ENCODE measurements around the gene PSORS1C2.

Gene PSORS1C2

DNA sequence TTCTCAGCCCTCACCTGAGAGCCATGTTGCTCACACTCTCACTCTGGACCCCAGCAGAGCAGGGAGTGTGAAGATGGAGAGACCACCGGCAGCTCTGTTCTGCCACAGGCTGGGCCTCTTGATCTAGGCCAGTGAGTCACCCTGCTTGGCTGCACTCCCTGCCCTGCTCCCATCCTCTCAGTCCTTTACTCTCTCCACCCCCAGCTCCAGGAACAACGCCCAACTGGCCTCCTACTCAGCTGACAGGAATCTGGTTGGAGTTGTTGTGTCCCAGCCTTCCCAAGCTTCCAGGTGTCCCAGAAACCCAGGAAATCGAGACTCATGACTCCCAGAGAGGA lies 24.4 kb downstream of the PSORS1C2 start, which contains the start of gene PSORS1C1:
Gene PSORS1C1, plus strand, starts transcription at position 260 of the 338 bp plus-strand sequence. CDS start 14,833 bp downstream, outside the sequence.
- Histone ChIP-seq H3K4me2 (ENCODE audit: low read length) (peak within 1 kb of the TSS; percentile 47), H3K27me3 (ENCODE audit: low read depth, low read length) (peaks cover 14% of the 10 kb centered on the region), H3K79me2 (ENCODE audit: low read length) (no peaks in the 10 kb centered on the region), H3K9ac (ENCODE audit: low read length) (no peak within 1 kb of the TSS; the same call in 1 of the 2 replicates), H3K36me3 (replicated peaks; ENCODE audit: low read depth, low read length) (no peaks in the 10 kb centered on the region), H2AFZ (ENCODE audit: low read depth, low read length) (peak within 1 kb of the TSS; percentile 82), H4K20me1 (ENCODE audit: insufficient read depth, low read length) (no peaks in the 10 kb centered on the region), H3K4me3 (ENCODE audit: low read length) (no peak within 1 kb of the TSS), H3K27ac (ENCODE audit: low read length) (no peak within 1 kb of the TSS), H3K9me3 (ENCODE audit: insufficient read depth, low read length) (no peaks in the 10 kb centered on the region), H3K4me1 (ENCODE audit: low read length) (peaks cover 23% of the 10 kb centered on the region)
- no peak for TF ChIP-seq EZH2phosphoT487 (IDR thresholded peaks at IDR 0.05; ENCODE audit: low read depth)
- TF ChIP-seq, protein P1, sequence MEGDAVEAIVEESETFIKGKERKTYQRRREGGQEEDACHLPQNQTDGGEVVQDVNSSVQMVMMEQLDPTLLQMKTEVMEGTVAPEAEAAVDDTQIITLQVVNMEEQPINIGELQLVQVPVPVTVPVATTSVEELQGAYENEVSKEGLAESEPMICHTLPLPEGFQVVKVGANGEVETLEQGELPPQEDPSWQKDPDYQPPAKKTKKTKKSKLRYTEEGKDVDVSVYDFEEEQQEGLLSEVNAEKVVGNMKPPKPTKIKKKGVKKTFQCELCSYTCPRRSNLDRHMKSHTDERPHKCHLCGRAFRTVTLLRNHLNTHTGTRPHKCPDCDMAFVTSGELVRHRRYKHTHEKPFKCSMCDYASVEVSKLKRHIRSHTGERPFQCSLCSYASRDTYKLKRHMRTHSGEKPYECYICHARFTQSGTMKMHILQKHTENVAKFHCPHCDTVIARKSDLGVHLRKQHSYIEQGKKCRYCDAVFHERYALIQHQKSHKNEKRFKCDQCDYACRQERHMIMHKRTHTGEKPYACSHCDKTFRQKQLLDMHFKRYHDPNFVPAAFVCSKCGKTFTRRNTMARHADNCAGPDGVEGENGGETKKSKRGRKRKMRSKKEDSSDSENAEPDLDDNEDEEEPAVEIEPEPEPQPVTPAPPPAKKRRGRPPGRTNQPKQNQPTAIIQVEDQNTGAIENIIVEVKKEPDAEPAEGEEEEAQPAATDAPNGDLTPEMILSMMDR (IDR thresholded peaks at IDR 0.05; ENCODE audit: low read depth, low read length), result no peak

DNA sequence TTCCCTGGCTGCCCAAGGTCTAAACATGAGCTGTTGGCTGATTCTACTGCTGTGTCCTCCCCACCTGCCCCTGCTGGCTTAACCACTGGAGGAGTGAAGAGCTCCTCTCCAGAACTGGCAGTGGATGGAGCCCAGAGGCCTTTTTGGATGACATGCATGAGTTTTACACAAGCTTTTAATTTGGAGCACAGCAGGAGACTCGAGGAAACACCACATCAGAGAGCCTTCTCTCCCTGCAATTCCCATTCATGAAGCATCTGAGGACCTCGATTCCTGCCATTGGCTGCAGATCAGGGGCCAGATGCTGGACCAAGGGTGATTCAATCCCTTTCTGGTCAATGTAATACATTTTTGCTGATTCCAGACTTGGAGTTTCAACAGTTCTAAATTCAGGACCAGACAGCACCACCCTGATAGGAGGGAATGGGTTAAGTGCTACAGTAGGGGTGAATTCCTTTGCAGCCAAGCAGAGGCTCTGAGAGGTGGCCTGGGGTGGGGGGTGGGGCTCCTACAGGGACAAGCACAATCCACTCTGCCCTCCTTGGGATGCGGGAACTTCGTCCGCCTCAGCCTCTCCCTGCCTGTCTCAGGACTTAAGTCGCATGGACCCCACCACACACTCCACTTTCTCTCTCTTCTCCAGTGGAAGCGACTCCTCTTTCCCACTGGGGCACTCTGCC lies 24.9 kb downstream of the PSORS1C2 start:
- H3K4me2 ChIP-seq (ENCODE audit: low read length), result no peak overlapping the region
- no peaks in the 10 kb centered on the region for H3K36me3 ChIP-seq (replicated peaks; ENCODE audit: low read depth, low read length)
- peaks cover 27% of the 10 kb centered on the region for H3K4me1 ChIP-seq (ENCODE audit: low read length)
- no peaks in the 10 kb centered on the region for H4K20me1 ChIP-seq (ENCODE audit: insufficient read depth, low read length)
- H3K9ac ChIP-seq (ENCODE audit: low read length), result no peak overlapping the region
- no peak overlapping the region for H3K4me3 ChIP-seq (ENCODE audit: low read length)
- H3K27ac ChIP-seq (ENCODE audit: low read length), result no peak overlapping the region
- TF ChIP-seq, protein P1 (IDR thresholded peaks at IDR 0.05; ENCODE audit: low read depth, low read length), result no peak
- TF ChIP-seq EZH2phosphoT487 (IDR thresholded peaks at IDR 0.05; ENCODE audit: low read depth), result no peak
- no peaks in the 10 kb centered on the region for H3K9me3 ChIP-seq (ENCODE audit: insufficient read depth, low read length)
- H2AFZ ChIP-seq (ENCODE audit: low read depth, low read length), result no peak overlapping the region
- H3K79me2 ChIP-seq (ENCODE audit: low read length), result no peaks in the 10 kb centered on the region
- peaks cover 17% of the 10 kb centered on the region for H3K27me3 ChIP-seq (ENCODE audit: low read depth, low read length)

DNA sequence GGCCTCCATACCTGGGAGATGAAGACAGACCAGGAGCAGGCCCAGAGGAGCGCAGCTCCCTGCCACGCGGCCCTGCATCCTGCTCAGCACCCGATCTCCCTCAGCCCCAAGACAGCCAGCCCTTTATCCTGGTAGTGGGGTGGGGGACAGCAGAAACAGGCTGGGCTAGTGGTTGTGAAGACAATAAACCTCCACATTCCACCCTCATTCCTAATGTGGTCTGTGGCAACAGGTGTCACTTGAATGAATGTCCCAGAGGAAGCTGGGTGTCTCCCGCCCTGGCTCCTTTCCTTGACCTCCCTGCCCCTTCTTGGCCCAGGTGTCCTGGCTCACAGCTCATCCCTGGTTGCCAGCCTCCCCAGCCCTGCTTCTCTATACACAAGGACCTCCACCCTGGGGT lies 26.4 kb downstream of the PSORS1C2 start, which contains the start of gene C6orf15:
Gene C6orf15, minus strand, starts transcription at position 98 of the 400 bp plus-strand sequence. Its CDS starts 20 bp downstream, at position 78.
- H3K36me3 ChIP-seq (replicated peaks; ENCODE audit: low read depth, low read length), result no peaks in the 10 kb centered on the region
- no peak within 1 kb of the TSS for H2AFZ ChIP-seq (ENCODE audit: low read depth, low read length)
- H3K4me1 ChIP-seq (ENCODE audit: low read length), result peaks cover 33% of the 10 kb centered on the region
- H3K27ac ChIP-seq (ENCODE audit: low read length), result no peak within 1 kb of the TSS
- H3K79me2 ChIP-seq (ENCODE audit: low read length), result no peaks in the 10 kb centered on the region
- H4K20me1 ChIP-seq (ENCODE audit: insufficient read depth, low read length), result no peaks in the 10 kb centered on the region
- H3K4me2 ChIP-seq (ENCODE audit: low read length), result no peak within 1 kb of the TSS
- no peaks in the 10 kb centered on the region for H3K9me3 ChIP-seq (ENCODE audit: insufficient read depth, low read length)
- no peak within 1 kb of the TSS for H3K9ac ChIP-seq (ENCODE audit: low read length)
- H3K27me3 ChIP-seq (ENCODE audit: low read depth, low read length), result peaks cover 17% of the 10 kb centered on the region
- no peak within 1 kb of the TSS for H3K4me3 ChIP-seq (ENCODE audit: low read length)
- no peak for TF ChIP-seq EZH2phosphoT487 (IDR thresholded peaks at IDR 0.05; ENCODE audit: low read depth)
- TF ChIP-seq, protein P1 (IDR thresholded peaks at IDR 0.05; ENCODE audit: low read depth, low read length), result no peak

DNA sequence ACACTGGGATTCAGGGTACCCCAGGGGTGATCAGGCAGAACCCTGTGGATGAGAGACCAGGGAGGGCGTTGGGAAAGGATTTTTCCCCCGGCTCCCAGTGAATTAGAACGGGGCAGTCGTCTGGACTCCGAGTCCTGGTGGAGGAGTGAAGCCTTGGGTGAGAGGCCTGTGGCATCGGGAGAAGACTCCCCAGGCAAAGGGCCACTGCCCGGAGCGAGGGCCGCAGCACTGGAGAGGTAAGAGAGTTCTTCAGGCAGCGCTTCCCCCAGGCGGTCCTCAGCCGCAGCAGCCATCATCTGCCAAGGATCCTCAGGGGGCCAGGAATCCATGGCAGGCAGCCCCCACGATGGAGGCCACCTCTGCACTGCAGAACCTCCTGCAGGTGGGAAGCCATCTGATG lies 27.2 kb downstream of the PSORS1C2 start:
- Histone ChIP-seq H3K9ac (ENCODE audit: low read length) (no peak overlapping the region), H3K36me3 (replicated peaks; ENCODE audit: low read depth, low read length) (no peaks in the 10 kb centered on the region), H3K4me2 (ENCODE audit: low read length) (no peak overlapping the region), H3K4me3 (ENCODE audit: low read length) (no peak overlapping the region), H3K79me2 (ENCODE audit: low read length) (no peaks in the 10 kb centered on the region), H2AFZ (ENCODE audit: low read depth, low read length) (no peak overlapping the region), H4K20me1 (ENCODE audit: insufficient read depth, low read length) (no peaks in the 10 kb centered on the region), H3K27ac (ENCODE audit: low read length) (no peak overlapping the region), H3K27me3 (ENCODE audit: low read depth, low read length) (peaks cover 17% of the 10 kb centered on the region), H3K4me1 (ENCODE audit: low read length) (peaks cover 33% of the 10 kb centered on the region), H3K9me3 (ENCODE audit: insufficient read depth, low read length) (no peaks in the 10 kb centered on the region)
- no peak for TF ChIP-seq EZH2phosphoT487 (IDR thresholded peaks at IDR 0.05; ENCODE audit: low read depth)
- TF ChIP-seq, protein P1 (IDR thresholded peaks at IDR 0.05; ENCODE audit: low read depth, low read length), result no peak
